SK-N-SH (cell line): ENCODE results near the gene HJV. TPM values are rescaled to one million over a fixed set of nuclear protein-coding genes. Genes with fewer than 3 reads are reported as not detected.

ENCODE experiments used
- CTCF ChIA-PET: fragments of 300-600, 350-600 bp; formaldehyde crosslinking; extraction: SDS; loops from one replicate; lab custom pipeline; 2021; lab: Yijun Ruan, JAX
- POLR2A ChIA-PET: fragments of 350-600 bp; sonication (Branson Sonifier 250); formaldehyde crosslinking; extraction: SDS; loops from one replicate; lab custom pipeline; 2020; ENCODE audit warnings: antibody characterized with exemption, inconsistent platforms; lab: Yijun Ruan, JAX
- DNase-seq: peaks from one replicate; pipeline ENCODE4 v3.0.0; 2012
- H2AFZ ChIP-seq: fragments of 200-600 bp; sonication (generic); 2 replicates; pipeline ENCODE4 v1.8.1; 2016; ENCODE audit warnings: antibody characterized with exemption, mild to moderate bottlenecking, low read depth
- H3F3A ChIP-seq: fragments of 200-600 bp; sonication (generic); replicated peaks from 2 replicates; pipeline ENCODE3; 2016; ENCODE audit warnings: antibody characterized with exemption, mild to moderate bottlenecking; ENCODE audit not compliant: insufficient read depth
- H3K27ac ChIP-seq, 2 experiments: fragments of 200-500 bp in 1 of 2; fragments of 200-600 bp in 1 of 2; sonication (Bioruptor generic) in 1 of 2; sonication (generic), shearing (Covaris generic) in 1 of 2; 2 replicates each; pipeline versions ENCODE4 v1.5.1 to v1.6.1; 2014 to 2016; ENCODE audit warnings: low read depth in 2 of 2, inconsistent platforms in 1 of 2, low read length in 1 of 2, mild to moderate bottlenecking in 1 of 2, mixed read lengths in 1 of 2
- H3K27me3 ChIP-seq: fragments of 200-600 bp; sonication (generic), shearing (Covaris generic); 2 replicates; pipeline ENCODE4 v1.6.1; 2016; ENCODE audit warnings: mixed run types; ENCODE audit not compliant: insufficient read depth
- H3K36me3 ChIP-seq, 2 experiments: fragments of 200-500 bp in 1 of 2; fragments of 200-600 bp in 1 of 2; sonication (Bioruptor generic) in 1 of 2; sonication (generic) in 1 of 2; replicated peaks in 1 of 2; 2 replicates each; pipeline versions ENCODE3 to v1.5.1; 2014 to 2016; ENCODE audit warnings: low read length in 1 of 2, mild to moderate bottlenecking in 1 of 2; ENCODE audit not compliant: insufficient read depth in 2 of 2, control insufficient read depth in 1 of 2
- H3K4me1 ChIP-seq, 2 experiments: fragments of 200-500 bp in 1 of 2; fragments of 200-600 bp in 1 of 2; sonication (Bioruptor generic) in 1 of 2; sonication (generic), shearing (Covaris generic) in 1 of 2; 2 replicates each; pipeline versions ENCODE4 v1.5.1 to v1.6.1; 2014 to 2016; ENCODE audit warnings: low read depth in 1 of 2, low read length in 1 of 2, mixed run types in 1 of 2; ENCODE audit not compliant: insufficient read depth in 2 of 2, control insufficient read depth in 1 of 2
- H3K4me2 ChIP-seq: fragments of 200-600 bp; sonication (generic), shearing (Covaris generic); 2 replicates; pipeline ENCODE4 v1.6.1; 2017; ENCODE audit warnings: mixed run types
- H3K4me3 ChIP-seq, 2 experiments: fragments of 200-500 bp in 1 of 2; fragments of 200-600 bp in 1 of 2; sonication (Bioruptor generic) in 1 of 2; sonication (generic), shearing (Covaris generic) in 1 of 2; 2 replicates each; pipeline versions ENCODE4 v1.5.1 to v1.8.1; 2014 to 2016; ENCODE audit warnings: low read depth in 2 of 2, inconsistent platforms in 1 of 2, low read length in 1 of 2, mild to moderate bottlenecking in 1 of 2, mixed read lengths in 1 of 2, moderate library complexity in 1 of 2
- H3K79me2 ChIP-seq: fragments of 200-600 bp; sonication (generic); 2 replicates; pipeline ENCODE4 v1.8.1; 2017; ENCODE audit warnings: mild to moderate bottlenecking; ENCODE audit not compliant: insufficient read depth
- H3K9ac ChIP-seq: fragments of 200-600 bp; sonication (generic); 2 replicates; pipeline ENCODE4 v1.6.1; 2017; ENCODE audit warnings: mixed run types
- H3K9me2 ChIP-seq: fragments of 200-600 bp; sonication (generic); 2 replicates; pipeline ENCODE4 v1.6.1; 2017; ENCODE audit warnings: mixed run types
- H3K9me3 ChIP-seq: fragments of 200-600 bp; sonication (generic); 2 replicates; pipeline ENCODE4 v1.6.1; 2017; ENCODE audit warnings: mixed run types, mild to moderate bottlenecking, moderate library complexity
- H4K20me1 ChIP-seq: fragments of 200-600 bp; sonication (generic); 2 replicates; pipeline ENCODE4 v1.6.1; 2017; ENCODE audit warnings: mild to moderate bottlenecking, mixed run types; ENCODE audit not compliant: insufficient read depth
- EP300 ChIP-seq, 2 experiments: IDR thresholded peaks; 2 replicates each; pipeline versions ENCODE4 v1.4.0 to v1.6.1; 2012; ENCODE audit warnings: borderline replicate concordance in 1 of 2, low read depth in 1 of 2, low read length in 1 of 2
- EZH2phosphoT487 ChIP-seq: fragments of 200-600 bp; sonication (generic); IDR thresholded peaks from 2 replicates; pipeline ENCODE4 v1.6.1; 2017; ENCODE audit warnings: low read depth, mixed run types, mild to moderate bottlenecking, antibody characterized with exemption, moderate library complexity, borderline replicate concordance
- FOSL2 ChIP-seq: IDR thresholded peaks from 2 replicates; pipeline ENCODE4 v1.4.0; 2012; ENCODE audit warnings: low read depth, mild to moderate bottlenecking, moderate library complexity, borderline replicate concordance
- NRF1 ChIP-seq: IDR thresholded peaks from 2 replicates; pipeline ENCODE4 v1.6.1; 2012; ENCODE audit warnings: low read depth, mild to moderate bottlenecking, low read length
- POLR2AphosphoS5 ChIP-seq: IDR thresholded peaks from 2 replicates; pipeline ENCODE4 v1.6.1; 2012; ENCODE audit warnings: low read depth, low read length
- RCOR1 ChIP-seq: fragments of 150-350 bp; IDR thresholded peaks from 2 replicates; pipeline ENCODE4 v1.6.1; 2017; ENCODE audit warnings: antibody characterized with exemption, low read length
- RXRA ChIP-seq: IDR thresholded peaks from 2 replicates; pipeline ENCODE4 v1.4.0; 2012; ENCODE audit warnings: low read depth, mild to moderate bottlenecking, borderline replicate concordance
- SMC3 ChIP-seq: IDR thresholded peaks from 2 replicates; pipeline ENCODE4 v1.6.1; 2012; ENCODE audit warnings: low read depth, low read length, improper control_type of control experiment
- TAF1 ChIP-seq: IDR thresholded peaks from 2 replicates; pipeline ENCODE4 v1.6.1; 2012; ENCODE audit warnings: low read depth, mild to moderate bottlenecking, low read length, moderate library complexity, borderline replicate concordance
- TCF12 ChIP-seq: IDR thresholded peaks from 2 replicates; pipeline ENCODE4 v1.4.0; 2012
- TEAD4 ChIP-seq: IDR thresholded peaks from 2 replicates; pipeline ENCODE4 v1.4.0; 2012; ENCODE audit warnings: mild to moderate bottlenecking, borderline replicate concordance; ENCODE audit not compliant: insufficient read depth
- YY1 ChIP-seq: IDR thresholded peaks from 2 replicates; pipeline ENCODE4 v1.4.0; 2012; ENCODE audit warnings: low read depth, mild to moderate bottlenecking
- WGBS: methylation state at CpG from one replicate; pipeline ENCODE4 v1.1.6; 2017; ENCODE audit warnings: low lambda C conversion rate; 5-methylcytosine and 5-hydroxymethylcytosine counted together
- polyA plus RNA-seq, 3 experiments: library from polyadenylated mRNA; depleted of rRNA; stranded (reverse); fragments of >200 nt; gene quantifications; 2 replicates each; pipeline ENCODE4 v1.2.3, GENCODE V29; 2012
- TF ChIP-seq, protein P1 (sequence below): IDR thresholded peaks from 2 replicates; pipeline ENCODE4 v1.4.0; 2012; ENCODE audit warnings: low read depth, borderline replicate concordance
- TF ChIP-seq, protein P2 (sequence below): IDR thresholded peaks from 2 replicates; pipeline ENCODE4; 2012
- TF ChIP-seq, protein P3 (sequence below): IDR thresholded peaks from 2 replicates; pipeline ENCODE4 v1.6.1; 2012; ENCODE audit warnings: mild to moderate bottlenecking, low read depth, low read length, moderate library complexity
- TF ChIP-seq, protein P4 (sequence below): IDR thresholded peaks from 2 replicates; pipeline ENCODE4 v1.4.0; 2012; ENCODE audit warnings: low read depth

The HJV gene
- polyA plus RNA-seq, 1 of the 3 experiments (the other 2 are of a cell fraction) = 0.05 TPM

DNA sequence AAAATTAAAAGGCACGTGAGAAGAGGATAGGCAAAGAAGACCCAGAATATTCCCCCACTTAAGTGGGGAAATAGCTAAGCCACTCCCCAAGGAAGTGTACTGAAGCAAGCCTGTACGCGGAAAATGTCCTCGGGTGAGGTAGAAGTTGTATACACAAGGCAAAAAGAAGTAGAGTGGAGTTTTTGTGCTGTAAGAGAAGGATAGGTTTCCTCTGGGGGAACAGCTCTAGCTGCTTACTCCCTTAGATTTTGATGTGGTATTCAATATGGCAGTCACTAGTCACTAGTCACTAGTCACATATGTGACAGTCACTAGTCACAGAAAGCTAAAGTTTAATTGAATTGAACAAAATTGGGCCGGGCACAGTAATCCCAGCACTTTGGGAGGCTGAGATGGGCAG, 32.8 kb downstream of the HJV start (continued):
- TF ChIP-seq, protein P1, sequence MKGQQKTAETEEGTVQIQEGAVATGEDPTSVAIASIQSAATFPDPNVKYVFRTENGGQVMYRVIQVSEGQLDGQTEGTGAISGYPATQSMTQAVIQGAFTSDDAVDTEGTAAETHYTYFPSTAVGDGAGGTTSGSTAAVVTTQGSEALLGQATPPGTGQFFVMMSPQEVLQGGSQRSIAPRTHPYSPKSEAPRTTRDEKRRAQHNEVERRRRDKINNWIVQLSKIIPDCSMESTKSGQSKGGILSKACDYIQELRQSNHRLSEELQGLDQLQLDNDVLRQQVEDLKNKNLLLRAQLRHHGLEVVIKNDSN = no peak
- TF ChIP-seq TCF12 (no peak), POLR2AphosphoS5 (no peak)
- TF ChIP-seq, protein P2, sequence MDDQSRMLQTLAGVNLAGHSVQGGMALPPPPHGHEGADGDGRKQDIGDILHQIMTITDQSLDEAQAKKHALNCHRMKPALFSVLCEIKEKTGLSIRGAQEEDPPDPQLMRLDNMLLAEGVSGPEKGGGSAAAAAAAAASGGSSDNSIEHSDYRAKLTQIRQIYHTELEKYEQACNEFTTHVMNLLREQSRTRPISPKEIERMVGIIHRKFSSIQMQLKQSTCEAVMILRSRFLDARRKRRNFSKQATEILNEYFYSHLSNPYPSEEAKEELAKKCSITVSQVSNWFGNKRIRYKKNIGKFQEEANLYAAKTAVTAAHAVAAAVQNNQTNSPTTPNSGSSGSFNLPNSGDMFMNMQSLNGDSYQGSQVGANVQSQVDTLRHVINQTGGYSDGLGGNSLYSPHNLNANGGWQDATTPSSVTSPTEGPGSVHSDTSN = no peak

DNA sequence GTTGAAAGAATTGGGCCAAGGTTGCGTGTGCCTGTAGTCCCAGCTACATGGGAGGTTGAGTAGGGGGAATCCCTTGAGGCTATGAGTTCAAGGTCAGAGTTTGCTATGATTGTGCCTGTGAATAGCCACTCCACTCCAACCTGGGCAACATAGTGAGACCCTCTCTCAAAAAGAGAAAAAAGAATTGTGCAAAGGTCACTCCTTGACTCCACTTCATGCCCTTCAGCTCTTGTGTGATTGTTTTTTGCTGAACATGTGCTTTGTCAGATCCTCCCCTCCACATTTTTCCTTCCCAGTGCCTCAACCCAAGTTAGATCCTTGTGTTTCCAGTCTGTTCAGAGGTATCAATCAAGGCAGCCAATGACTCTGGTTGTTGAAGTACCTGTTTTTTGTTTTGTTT, 33.6 kb downstream of the HJV start:
- peaks cover 5% of the 10 kb centered on the region for H4K20me1 ChIP-seq
- no peak overlapping the region for H3K9ac ChIP-seq
- ChIA-PET CTCF (interaction anchor here (1.2 to 10.6 kb wide), 4 partner anchors 10 to 61 kb away, joined by 3 to 99 read pairs (median 8); no protein-coding TSS in a partner anchor), POLR2A (no interaction called here)
- no peak overlapping the region for H3K4me2 ChIP-seq
- H2AFZ ChIP-seq = no peak overlapping the region
- H3K27ac ChIP-seq = no peak overlapping the region
- no peak for TF ChIP-seq EZH2phosphoT487
- TF ChIP-seq, protein P3, sequence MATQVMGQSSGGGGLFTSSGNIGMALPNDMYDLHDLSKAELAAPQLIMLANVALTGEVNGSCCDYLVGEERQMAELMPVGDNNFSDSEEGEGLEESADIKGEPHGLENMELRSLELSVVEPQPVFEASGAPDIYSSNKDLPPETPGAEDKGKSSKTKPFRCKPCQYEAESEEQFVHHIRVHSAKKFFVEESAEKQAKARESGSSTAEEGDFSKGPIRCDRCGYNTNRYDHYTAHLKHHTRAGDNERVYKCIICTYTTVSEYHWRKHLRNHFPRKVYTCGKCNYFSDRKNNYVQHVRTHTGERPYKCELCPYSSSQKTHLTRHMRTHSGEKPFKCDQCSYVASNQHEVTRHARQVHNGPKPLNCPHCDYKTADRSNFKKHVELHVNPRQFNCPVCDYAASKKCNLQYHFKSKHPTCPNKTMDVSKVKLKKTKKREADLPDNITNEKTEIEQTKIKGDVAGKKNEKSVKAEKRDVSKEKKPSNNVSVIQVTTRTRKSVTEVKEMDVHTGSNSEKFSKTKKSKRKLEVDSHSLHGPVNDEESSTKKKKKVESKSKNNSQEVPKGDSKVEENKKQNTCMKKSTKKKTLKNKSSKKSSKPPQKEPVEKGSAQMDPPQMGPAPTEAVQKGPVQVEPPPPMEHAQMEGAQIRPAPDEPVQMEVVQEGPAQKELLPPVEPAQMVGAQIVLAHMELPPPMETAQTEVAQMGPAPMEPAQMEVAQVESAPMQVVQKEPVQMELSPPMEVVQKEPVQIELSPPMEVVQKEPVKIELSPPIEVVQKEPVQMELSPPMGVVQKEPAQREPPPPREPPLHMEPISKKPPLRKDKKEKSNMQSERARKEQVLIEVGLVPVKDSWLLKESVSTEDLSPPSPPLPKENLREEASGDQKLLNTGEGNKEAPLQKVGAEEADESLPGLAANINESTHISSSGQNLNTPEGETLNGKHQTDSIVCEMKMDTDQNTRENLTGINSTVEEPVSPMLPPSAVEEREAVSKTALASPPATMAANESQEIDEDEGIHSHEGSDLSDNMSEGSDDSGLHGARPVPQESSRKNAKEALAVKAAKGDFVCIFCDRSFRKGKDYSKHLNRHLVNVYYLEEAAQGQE = no peak
- no peak for TF ChIP-seq EP300 (IDR thresholded peaks at IDR 0.05; ENCODE audit: borderline replicate concordance in 1 of 2, low read depth in 1 of 2, low read length in 1 of 2)
- TF ChIP-seq RXRA = no peak
- no peak for TF ChIP-seq TAF1
- TF ChIP-seq SMC3 = no peak
- no peak for TF ChIP-seq NRF1
- TF ChIP-seq FOSL2 = no peak
- TF ChIP-seq TEAD4 = no peak
- no peak for TF ChIP-seq YY1
- TF ChIP-seq RCOR1 = no peak
- TF ChIP-seq, protein P4, sequence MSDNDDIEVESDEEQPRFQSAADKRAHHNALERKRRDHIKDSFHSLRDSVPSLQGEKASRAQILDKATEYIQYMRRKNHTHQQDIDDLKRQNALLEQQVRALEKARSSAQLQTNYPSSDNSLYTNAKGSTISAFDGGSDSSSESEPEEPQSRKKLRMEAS = no peak
- peaks cover 15% of the 10 kb centered on the region for H3F3A ChIP-seq
- H3K4me3 ChIP-seq = no peak overlapping the region
- peaks cover 2% of the 10 kb centered on the region; the same call in 1 of the 2 replicates for H3K79me2 ChIP-seq
- no peaks in the 10 kb centered on the region for H3K27me3 ChIP-seq
- 100% methylated on average over 1 of the region's 1 CpG for WGBS
- no peak for DNase-seq
- H3K4me1 ChIP-seq = peaks cover 8 to 23% of the 10 kb centered on the region in 2 experiments
- H3K9me3 ChIP-seq = no peaks in the 10 kb centered on the region
- H3K9me2 ChIP-seq = no peaks in the 10 kb centered on the region
- peaks cover 8 to 9% of the 10 kb centered on the region in 2 experiments for H3K36me3 ChIP-seq
